A673 (cell line): ENCODE results near the gene CACHD1. TPM values are rescaled to one million over a fixed set of nuclear protein-coding genes. Genes with fewer than 3 reads are reported as not detected.

Experiments
- BruUV-seq: library from RNA; stranded (reverse); fragments of 400-500 nt; replicated peaks from 2 replicates; lab custom pipeline; 2021; lab: Mats Ljungman, UMichigan
- CTCF ChIA-PET: fragments of 300-600 bp; sonication (Branson Sonifier 250); formaldehyde crosslinking; loops from one replicate; lab custom pipeline; 2022; ENCODE audit warnings: antibody characterized with exemption; lab: Charles Lee
- POLR2A ChIA-PET: fragments of 300-600 bp; sonication (Branson Sonifier 250); formaldehyde crosslinking; loops from one replicate; lab custom pipeline; 2022; ENCODE audit warnings: antibody characterized with exemption; ENCODE audit not compliant: low non-redundant PET; lab: Charles Lee
- DNase-seq: peaks from one replicate; pipeline ENCODE4 v3.0.0-alpha.2; 2015; ENCODE audit warnings: low spot score
- H3K27ac ChIP-seq: fragments of 200-600 bp; sonication (generic); 2 replicates; pipeline ENCODE4 v1.5.1; 2016; ENCODE audit warnings: mixed run types, low read depth, mild to moderate bottlenecking, mixed read lengths, antibody characterized with exemption, low read length; ENCODE audit not compliant: poor library complexity, severe bottlenecking
- H3K27me3 ChIP-seq: fragments of 200-600 bp; sonication (generic); replicated peaks from 2 replicates; pipeline ENCODE4 v1.6.1; 2017; ENCODE audit warnings: mixed run types, low read depth, mild to moderate bottlenecking, mixed read lengths, antibody characterized with exemption, low read length; ENCODE audit not compliant: insufficient read depth, poor library complexity
- H3K36me3 ChIP-seq: fragments of 200-600 bp; sonication (generic); 2 replicates; pipeline ENCODE4 v1.6.1; 2016; ENCODE audit warnings: mixed run types, mild to moderate bottlenecking, mixed read lengths, antibody characterized with exemption, low read length; ENCODE audit not compliant: insufficient read depth, poor library complexity, severe bottlenecking
- H3K4me1 ChIP-seq: fragments of 200-600 bp; sonication (generic); 2 replicates; pipeline ENCODE4 v1.6.1; 2017; ENCODE audit warnings: mixed run types, mild to moderate bottlenecking, mixed read lengths, antibody characterized with exemption, low read length; ENCODE audit not compliant: insufficient read depth, poor library complexity, severe bottlenecking
- H3K4me3 ChIP-seq: fragments of 200-600 bp; sonication (generic); 2 replicates; pipeline ENCODE4 v1.5.1; 2016; ENCODE audit warnings: low read depth, mixed run types, mild to moderate bottlenecking, mixed read lengths, low read length; ENCODE audit not compliant: poor library complexity, severe bottlenecking
- H3K9me3 ChIP-seq: fragments of 200-600 bp; sonication (generic); 2 replicates; pipeline ENCODE4 v1.6.1; 2016; ENCODE audit warnings: mixed run types, low read depth, mild to moderate bottlenecking, mixed read lengths, antibody characterized with exemption, low read length; ENCODE audit not compliant: poor library complexity, severe bottlenecking
- EZH2 ChIP-seq: fragments of 200-600 bp; sonication (generic); IDR thresholded peaks from 2 replicates; pipeline ENCODE4 v1.6.1; 2017; ENCODE audit warnings: borderline replicate concordance, low read depth, mild to moderate bottlenecking, mixed read lengths, antibody characterized with exemption, low read length; ENCODE audit not compliant: poor library complexity, severe bottlenecking
- intact Hi-C: fragments of 100-400 bp; cut with micrococcal nuclease; formaldehyde crosslinking; loops from one replicate; pipeline ENCODE4 v1.10.0; 2022; ENCODE audit not compliant: unreplicated experiment
- total RNA-seq: library from RNA; stranded (reverse); gene quantifications from 2 replicates; pipeline ENCODE4 v1.2.3, GENCODE V29; 2021
- TF ChIP-seq, protein P1 (sequence below): fragments of 300-800, 200-600 bp; sonication (generic); conservative IDR thresholded peaks from 2 replicates; pipeline ENCODE4 v1.5.1; 2017; ENCODE audit warnings: low read depth, mild to moderate bottlenecking, antibody characterized with exemption, low read length, moderate library complexity, mixed read lengths

Gene CACHD1
- total RNA-seq, 1 experiment from 2014 or later, result 39.2 TPM

DNA sequence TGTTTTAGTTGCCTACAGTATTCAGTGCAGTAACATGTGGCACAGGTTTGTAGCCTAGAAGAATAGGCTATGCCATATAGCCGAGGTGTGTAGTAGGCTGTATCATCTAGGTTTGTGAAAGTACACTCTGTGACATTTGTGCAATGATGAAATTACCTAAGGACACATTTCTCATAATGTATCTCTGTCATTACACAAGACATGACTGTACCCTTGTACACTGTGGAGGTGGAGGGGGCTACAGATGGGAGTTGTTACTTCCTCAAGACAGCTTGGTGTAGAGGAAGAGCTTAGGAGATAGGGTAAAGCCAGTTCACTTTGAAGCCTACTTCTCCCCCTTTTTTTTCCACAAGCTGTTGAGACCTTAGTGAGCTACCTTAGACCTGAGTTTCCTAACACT lies 215.3 kb downstream of the CACHD1 start:
- ChIA-PET POLR2A (no interaction called here), CTCF (no interaction called here)
- Histone ChIP-seq H3K4me1 (peaks cover 46% of the 10 kb centered on the region), H3K36me3 (peaks cover 42% of the 10 kb centered on the region), H3K4me3 (no peak overlapping the region), H3K27ac (no peak overlapping the region), H3K9me3 (no peaks in the 10 kb centered on the region), H3K27me3 (no peaks in the 10 kb centered on the region)
- no peak for TF ChIP-seq EZH2
- TF ChIP-seq, protein P1, sequence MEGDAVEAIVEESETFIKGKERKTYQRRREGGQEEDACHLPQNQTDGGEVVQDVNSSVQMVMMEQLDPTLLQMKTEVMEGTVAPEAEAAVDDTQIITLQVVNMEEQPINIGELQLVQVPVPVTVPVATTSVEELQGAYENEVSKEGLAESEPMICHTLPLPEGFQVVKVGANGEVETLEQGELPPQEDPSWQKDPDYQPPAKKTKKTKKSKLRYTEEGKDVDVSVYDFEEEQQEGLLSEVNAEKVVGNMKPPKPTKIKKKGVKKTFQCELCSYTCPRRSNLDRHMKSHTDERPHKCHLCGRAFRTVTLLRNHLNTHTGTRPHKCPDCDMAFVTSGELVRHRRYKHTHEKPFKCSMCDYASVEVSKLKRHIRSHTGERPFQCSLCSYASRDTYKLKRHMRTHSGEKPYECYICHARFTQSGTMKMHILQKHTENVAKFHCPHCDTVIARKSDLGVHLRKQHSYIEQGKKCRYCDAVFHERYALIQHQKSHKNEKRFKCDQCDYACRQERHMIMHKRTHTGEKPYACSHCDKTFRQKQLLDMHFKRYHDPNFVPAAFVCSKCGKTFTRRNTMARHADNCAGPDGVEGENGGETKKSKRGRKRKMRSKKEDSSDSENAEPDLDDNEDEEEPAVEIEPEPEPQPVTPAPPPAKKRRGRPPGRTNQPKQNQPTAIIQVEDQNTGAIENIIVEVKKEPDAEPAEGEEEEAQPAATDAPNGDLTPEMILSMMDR, result no peak
- BruUV-seq, result no TSS peak
- intact Hi-C loops, result loop anchor here (5.0 kb wide), 2 partner anchors 382 to 418 kb away; no protein-coding TSS in a partner anchor
- no peak for DNase-seq

DNA sequence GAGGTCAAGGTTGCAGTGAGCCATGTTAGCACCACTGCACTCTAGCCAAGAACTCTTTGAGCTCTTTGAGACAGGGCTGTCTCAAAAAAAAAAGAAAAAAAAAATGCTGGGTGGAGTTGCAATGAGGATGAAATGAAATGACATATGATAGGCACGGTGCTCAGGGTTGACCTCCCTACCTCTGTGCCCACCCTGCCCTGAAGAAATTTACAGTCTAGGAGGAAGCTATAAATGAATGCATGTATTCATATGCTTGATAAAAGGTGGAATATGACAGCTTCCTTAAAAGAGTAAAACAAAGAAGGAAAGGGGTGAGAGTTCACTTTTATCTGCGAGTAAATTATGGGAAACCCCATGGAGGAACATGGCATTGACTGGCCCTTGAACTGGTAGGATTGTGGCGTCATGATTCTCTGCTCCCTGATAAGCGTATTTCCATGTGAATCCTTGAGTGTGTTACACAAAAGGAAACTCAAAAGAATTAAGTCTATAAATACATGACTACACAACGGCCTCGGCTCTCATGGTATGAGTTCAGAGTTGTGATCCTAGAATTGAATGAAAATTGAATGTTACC lies 215.9 kb downstream of the CACHD1 start:
- CTCF ChIA-PET, result no interaction called here
- no peak overlapping the region for H3K4me3 ChIP-seq
- H3K27ac ChIP-seq, result no peak overlapping the region
- H3K4me1 ChIP-seq, result peaks cover 40% of the 10 kb centered on the region
- no TSS peak for BruUV-seq
- H3K36me3 ChIP-seq, result peaks cover 39% of the 10 kb centered on the region
- intact Hi-C loops, result loop anchor here (2.0 to 5.0 kb wide), 3 partner anchors 139 to 419 kb away; no protein-coding TSS in a partner anchor
- H3K27me3 ChIP-seq, result no peaks in the 10 kb centered on the region
- TF ChIP-seq, protein P1, result no peak
- TF ChIP-seq EZH2, result no peak
- no peaks in the 10 kb centered on the region for H3K9me3 ChIP-seq
- POLR2A ChIA-PET, result no interaction called here
- no peak for DNase-seq

DNA sequence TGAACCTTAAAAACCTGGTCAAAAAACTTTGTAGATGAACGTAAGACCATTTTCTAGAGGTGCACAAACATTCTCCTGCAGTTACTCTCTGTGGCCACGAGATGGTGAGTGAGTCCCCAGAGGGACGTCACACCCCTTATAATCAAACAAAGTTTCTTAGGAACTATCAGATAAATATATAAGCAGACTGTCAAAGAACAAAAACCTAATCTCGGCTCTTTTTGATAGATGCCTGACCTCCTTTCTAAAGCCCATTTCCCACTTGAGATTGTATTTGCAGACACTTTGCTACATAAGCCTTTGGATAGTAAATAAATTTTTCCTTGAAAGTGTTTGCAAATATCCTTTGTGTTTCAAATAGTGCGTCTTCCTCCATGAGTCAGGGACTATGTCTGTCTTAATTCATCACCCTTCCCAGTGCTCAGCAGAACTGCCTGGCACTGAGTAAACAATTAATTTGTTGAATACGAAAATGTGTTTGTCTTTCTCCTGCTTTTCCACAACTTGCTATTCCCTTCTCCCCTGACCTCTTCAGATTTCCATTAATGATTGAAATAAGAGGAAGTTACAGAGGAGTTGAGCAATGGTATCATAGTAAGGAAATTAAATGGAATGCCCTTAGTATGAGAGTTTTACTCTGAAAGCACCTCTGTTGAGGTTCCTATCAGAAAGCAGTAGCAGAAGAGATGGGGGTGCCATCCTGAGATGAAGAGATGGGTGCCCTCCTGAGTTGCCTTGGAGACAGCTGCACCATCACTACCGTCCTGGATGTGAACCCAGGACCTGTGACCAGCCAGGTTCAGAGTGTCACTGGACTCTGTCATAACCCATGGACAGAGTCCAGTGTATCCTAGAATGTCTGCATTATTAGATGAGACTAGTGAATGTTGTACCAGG lies 217.1 kb downstream of the CACHD1 start:
- BruUV-seq, result no TSS peak
- TF ChIP-seq, protein P1, result peak; percentile 92
- no peak for TF ChIP-seq EZH2
- ChIA-PET CTCF (no interaction called here), POLR2A (no interaction called here)
- intact Hi-C loops, result loop anchor here (2.0 to 5.0 kb wide), 3 partner anchors 138 to 420 kb away; no protein-coding TSS in a partner anchor
- H3K36me3 ChIP-seq, result peaks cover 43% of the 10 kb centered on the region
- peaks cover 32% of the 10 kb centered on the region for H3K4me1 ChIP-seq
- H3K4me3 ChIP-seq, result no peak overlapping the region
- no peaks in the 10 kb centered on the region for H3K9me3 ChIP-seq
- H3K27ac ChIP-seq, result peak overlapping the region; percentile 45
- H3K27me3 ChIP-seq, result no peaks in the 10 kb centered on the region
- peak; percentile 81 for DNase-seq
